GM04503 (cell line): Measurements from ENCODE around the gene BICRAL.
"Not testable (repeated sequence)": the region's sequence is repeated elsewhere in the genome, so short reads cannot be mapped to it uniquely, and the experiment has no call there.

Experiments
- DNase-seq: peaks from one replicate; pipeline ENCODE4 v3.0.0-alpha.2; 2012; ENCODE audit warnings: low read depth

The BICRAL gene

GRCh38 chr6:42791706-42792320 is 10.0 kb downstream of the BICRAL start:
- no peak for DNase-seq

GRCh38 chr6:42795651-42796050 is 13.8 kb downstream of the BICRAL start:
- DNase-seq, result no peak

GRCh38 chr6:42796171-42796570 is 14.3 kb downstream of the BICRAL start:
- DNase-seq, result no peak

DNA sequence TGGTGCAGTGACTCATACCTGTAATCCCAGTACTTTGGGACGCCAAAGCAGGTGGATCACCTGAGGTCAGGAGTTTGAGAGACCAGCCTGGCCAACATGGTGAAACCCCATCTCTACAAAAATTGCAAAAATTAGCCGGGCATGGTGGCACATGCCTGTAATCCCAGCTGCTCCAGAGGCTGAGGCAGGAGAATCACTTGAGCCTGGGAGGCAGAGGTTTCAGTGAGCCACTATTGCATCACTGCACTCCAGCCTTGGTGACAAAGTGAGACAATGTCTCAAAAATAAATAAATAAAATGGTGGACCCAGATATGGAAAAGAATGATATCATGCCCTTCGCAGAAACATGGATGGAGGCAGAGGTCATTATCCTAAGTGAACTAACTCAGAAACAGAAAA is 15.8 kb downstream of the BICRAL start:
- DNase-seq, result not testable (repeated sequence)

DNA sequence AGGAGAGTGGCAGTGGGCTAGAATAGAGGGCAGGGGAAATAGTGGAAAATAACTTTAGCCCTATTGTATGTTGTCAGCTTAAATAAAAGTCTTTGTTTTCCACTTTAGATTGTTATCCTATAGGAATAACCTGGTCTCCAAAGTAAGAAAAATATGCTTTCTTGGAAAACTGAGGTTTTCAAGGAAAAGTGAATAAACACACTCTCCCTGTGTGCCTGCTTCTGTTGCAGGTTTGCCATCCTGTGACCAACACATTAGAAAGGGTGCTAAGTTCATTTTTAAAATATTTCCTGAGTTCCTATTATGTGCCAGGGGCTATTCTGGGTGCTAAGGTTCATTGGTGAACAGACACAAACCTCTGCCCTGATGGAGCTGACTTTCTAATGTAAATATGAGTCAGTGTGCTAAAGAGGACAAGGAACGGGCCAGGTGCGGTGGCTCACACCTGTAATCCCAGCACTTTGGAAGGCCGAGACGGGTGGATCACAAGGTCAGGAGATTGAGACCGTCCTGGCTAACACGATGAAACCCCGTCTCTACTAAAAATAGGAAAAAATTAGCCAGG is 23.5 kb downstream of the BICRAL start:
- no peak for DNase-seq

- not testable (repeated sequence) for DNase-seq
Measured at GRCh38 chr6:42806359-42806758, 24.5 kb downstream of the BICRAL start.

GRCh38 chr6:42808492-42809483 is 26.9 kb downstream of the BICRAL start:
- DNase-seq, result no peak

GRCh38 chr6:42813074-42813645 is 31.3 kb downstream of the BICRAL start:
- no peak for DNase-seq

GRCh38 chr6:42813906-42814444 is 32.1 kb downstream of the BICRAL start:
- DNase-seq, result no peak

DNA sequence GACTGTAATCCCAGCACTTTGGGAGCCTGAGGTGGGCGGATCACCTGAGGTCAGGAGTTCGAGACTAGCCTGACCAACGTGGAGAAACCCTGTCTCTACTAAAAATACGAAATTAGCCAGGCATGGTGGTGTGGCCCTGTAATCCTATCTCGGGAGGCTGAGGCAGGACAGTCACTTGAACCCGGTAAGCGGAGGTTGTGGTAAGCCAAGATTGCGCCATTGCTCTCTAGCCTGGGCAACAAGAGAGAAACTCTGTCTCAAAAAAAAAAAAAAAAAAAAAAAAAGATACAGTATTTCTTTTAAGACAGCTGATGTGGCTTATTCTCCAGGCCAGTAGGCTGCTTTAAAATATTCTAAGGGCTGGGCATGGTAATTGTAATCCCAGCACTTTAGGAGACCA is 33.9 kb downstream of the BICRAL start:
- not testable (repeated sequence) for DNase-seq

- DNase-seq, result no peak
Measured at GRCh38 chr6:42817907-42818306, 36.1 kb downstream of the BICRAL start.

- DNase-seq, result no peak
Measured at GRCh38 chr6:42818416-42818815, 36.6 kb downstream of the BICRAL start.

GRCh38 chr6:42818878-42819277 is 37.0 kb downstream of the BICRAL start:
- DNase-seq, result no peak

DNA sequence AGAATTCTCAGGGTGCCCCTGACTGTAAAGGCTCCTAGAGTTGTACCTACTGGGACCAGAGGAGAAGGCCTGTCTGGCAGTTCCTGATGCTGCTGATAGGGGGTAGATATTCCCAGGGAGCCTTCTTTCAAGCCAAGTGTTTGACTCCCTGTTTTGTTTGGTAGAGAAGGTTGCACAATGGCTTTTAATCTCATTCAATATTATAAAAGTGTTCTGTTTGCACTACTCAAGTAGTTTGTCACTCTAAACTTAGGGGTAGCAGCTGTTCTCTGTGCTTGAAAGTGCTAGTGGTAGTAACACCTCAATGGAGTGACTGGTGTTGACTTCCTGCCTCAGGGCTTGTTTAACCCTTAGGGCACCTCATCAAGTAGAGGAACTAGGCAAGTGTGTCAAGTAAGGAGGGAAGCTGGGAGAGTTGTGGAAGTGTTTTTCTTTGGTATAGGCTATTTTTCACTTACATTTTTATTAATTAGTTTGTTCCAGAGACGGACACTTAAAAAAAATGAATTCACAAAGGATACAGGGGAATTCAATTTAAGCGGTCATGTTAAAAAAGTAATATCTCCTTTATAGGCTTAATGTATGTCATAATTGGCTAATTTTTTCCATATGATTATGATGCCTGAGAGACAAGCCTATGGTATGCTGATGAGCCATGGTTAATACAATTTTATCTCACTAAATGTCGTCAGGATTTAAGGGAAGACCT is 38.1 kb downstream of the BICRAL start:
- no peak for DNase-seq

DNA sequence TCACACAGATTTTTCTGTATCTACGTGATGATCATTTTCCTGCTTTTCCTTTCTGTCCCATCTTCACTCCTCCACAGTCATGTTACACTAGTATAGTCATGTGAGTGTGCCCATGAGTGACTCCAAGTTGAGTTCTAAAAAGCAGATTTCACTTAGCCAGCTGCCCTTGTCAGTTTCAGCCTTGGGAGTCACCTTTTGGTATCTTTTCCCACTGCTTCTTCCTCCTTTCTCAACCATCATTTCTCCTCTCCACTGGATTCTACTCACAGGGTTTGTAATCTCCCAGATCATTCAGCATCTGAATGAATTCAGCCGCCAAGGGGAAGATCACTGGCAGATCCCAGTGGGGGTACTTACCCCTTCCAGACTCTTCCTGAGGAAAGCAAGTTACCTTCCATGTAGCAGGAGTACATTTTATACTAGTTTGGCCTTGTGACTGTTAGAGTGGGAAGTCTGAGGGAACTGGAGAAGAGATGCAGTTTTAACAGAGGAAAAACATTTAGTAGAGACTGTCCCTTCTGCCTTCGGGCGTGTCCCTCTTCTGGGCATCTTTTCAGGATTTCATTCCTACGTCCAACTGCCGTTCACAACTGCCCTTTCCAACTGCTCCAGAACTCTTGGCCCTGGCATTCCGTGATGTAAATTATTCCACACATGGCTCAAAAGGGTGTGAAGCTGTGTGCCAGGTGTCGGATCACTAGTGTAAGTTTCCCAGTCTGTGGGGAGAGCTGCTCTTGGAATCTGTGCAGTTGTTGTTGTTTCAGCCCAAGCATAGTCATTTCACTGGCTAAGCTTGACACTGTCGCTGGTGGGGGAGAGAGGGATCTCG is 38.9 kb downstream of the BICRAL start:
- peak; percentile 44 for DNase-seq

DNA sequence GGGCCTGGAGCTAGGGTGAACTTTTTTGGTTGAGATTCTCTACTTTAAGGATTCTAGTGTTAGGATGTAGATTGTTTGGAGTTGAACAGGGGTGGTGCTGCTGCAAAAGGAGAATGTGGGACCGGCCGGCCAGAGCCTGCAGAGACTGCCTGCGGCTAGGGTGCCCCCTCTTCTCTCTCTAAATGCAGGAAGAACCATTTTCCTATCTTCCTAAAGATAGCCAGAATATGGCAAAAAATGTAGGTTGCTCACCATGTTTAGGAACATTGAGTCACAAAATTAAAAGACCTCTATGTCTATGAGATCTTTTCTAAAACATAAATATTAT is 39.5 kb downstream of the BICRAL start:
- no peak for DNase-seq

DNA sequence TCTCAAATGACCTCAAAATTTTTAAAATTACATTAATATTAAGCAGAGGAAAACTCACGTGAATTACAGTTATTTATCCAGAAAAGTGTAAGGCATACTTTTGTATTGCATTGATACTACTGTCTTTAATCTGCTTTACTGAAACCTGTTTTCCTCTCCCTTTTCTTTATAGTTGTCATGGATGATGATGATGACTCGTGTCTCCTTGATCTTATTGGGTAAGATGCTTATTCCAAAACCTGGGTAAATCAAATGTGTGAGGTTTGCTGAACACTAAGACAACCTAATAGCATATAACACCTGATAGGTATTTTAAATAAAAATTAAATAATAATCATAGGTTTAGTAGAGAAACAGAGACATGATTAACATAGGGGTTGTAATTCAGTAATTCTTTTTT is 40.0 kb downstream of the BICRAL start:
- DNase-seq, result no peak

DNA sequence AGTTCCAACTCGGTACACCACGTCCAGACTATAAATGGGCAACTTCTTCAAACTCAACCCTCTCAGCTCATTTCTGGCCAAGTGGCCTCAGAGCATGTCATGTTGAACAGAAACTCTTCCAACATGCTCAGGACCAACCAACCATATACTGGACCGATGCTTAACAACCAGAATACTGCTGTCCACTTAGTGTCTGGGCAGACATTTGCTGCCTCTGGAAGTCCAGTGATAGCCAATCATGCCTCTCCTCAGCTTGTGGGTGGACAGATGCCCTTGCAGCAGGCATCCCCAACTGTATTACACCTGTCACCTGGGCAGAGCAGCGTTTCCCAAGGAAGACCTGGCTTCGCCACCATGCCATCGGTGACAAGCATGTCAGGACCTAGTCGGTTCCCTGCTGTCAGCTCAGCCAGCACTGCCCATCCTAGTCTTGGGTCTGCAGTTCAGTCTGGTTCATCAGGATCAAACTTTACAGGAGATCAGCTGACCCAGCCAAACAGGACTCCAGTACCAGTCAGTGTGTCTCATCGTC is 47.8 kb downstream of the BICRAL start:
- no peak for DNase-seq

GRCh38 chr6:42831237-42831636 is 49.4 kb downstream of the BICRAL start:
- DNase-seq, result no peak

DNA sequence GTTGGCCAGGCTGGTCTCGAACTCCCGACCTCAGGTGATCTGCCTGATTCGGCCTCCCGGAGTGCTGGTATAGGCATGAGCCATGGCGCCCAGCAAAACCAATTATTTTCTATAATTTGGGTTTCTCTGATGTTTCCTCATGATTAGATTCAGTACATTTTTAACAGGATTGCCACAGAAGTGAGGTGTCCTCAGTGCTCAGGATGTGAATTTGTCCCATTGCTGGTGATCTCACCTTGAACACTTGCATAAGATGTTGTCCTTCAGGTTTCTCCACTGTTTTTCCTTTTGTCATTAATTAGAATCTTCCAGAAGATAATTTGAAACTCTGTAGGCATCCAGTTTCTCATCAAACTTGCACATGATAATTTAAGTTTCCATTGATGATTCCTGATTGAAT is 52.2 kb downstream of the BICRAL start:
- no peak for DNase-seq
